Measurements from ENCODE around the gene CD163L1. TPM values are rescaled to one million over a fixed set of nuclear protein-coding genes. Genes with fewer than 3 reads are reported as not detected.

CD163L1 gene
- total and polyA plus RNA-seq, 2 of the 8 experiments (the other 6 are each of a cell fraction or from before 2014, with no cell fraction given): 0.11 to 0.22 TPM

- POLR2A ChIA-PET (ENCODE audit: partially characterized antibody): no interaction called here
- DNase-seq (ENCODE audit: low read depth in 1 of 2, low spot score in 2 of 2) (no peak), FAIRE-seq (no peak)
- no peaks in the 10 kb centered on the region for H3K36me3 ChIP-seq (ENCODE audit: control insufficient read depth in 2 of 4, insufficient read depth in 4 of 4, low read length in 3 of 4)
- H2BK15ac ChIP-seq (ENCODE audit: low read length): no peak overlapping the region
- no peaks in the 10 kb centered on the region for H3K4me1 ChIP-seq (replicated peaks in 1 of 4; ENCODE audit: control insufficient read depth in 3 of 4, insufficient read depth in 4 of 4, low read length in 3 of 4)
- H3K23me2 ChIP-seq (ENCODE audit: low read depth, low read length): no peaks in the 10 kb centered on the region
- H3K4ac ChIP-seq (replicated peaks; ENCODE audit: insufficient read length, low read depth, low read length): no peak overlapping the region
- no peak overlapping the region for H2BK20ac ChIP-seq (ENCODE audit: low read length)
- no peak overlapping the region for H3K4me2 ChIP-seq (ENCODE audit: insufficient read depth in 1 of 2, low read depth in 2 of 2, low read length in 2 of 2)
- H3K27me3 ChIP-seq (replicated peaks in 1 of 4; ENCODE audit: control insufficient read depth in 3 of 4, extremely low read depth in 1 of 4, insufficient read depth in 3 of 4, low read length in 3 of 4): no peaks in the 10 kb centered on the region
- no peak overlapping the region for H3K23ac ChIP-seq (ENCODE audit: insufficient read length)
- no peak overlapping the region for H3K9ac ChIP-seq (replicated peaks in 1 of 4; ENCODE audit: extremely low read depth in 1 of 4, low read depth in 3 of 4, low read length in 3 of 4)
- no peak overlapping the region for H3K27ac ChIP-seq (ENCODE audit: low read depth, low read length)
- no peak overlapping the region for H4K5ac ChIP-seq (ENCODE audit: insufficient read length, low read depth, low read length)
- H2AK5ac ChIP-seq (ENCODE audit: low read depth, low read length): no peak overlapping the region
- no peak overlapping the region for H3K4me3 ChIP-seq (ENCODE audit: extremely low read depth in 1 of 4, insufficient read depth in 2 of 4, low read depth in 3 of 4, low read length in 4 of 4)
- H3K56ac ChIP-seq (replicated peaks; ENCODE audit: insufficient read length, low read depth, low read length): no peak overlapping the region
- H2BK5ac ChIP-seq (ENCODE audit: low read depth, low read length): no peak overlapping the region
- H3K14ac ChIP-seq (ENCODE audit: insufficient read length): no peak overlapping the region
- H4K8ac ChIP-seq (ENCODE audit: extremely low read depth, insufficient read depth, low read length): no peak overlapping the region
- no peaks in the 10 kb centered on the region for H3K9me3 ChIP-seq (ENCODE audit: insufficient read depth in 2 of 2, low read depth in 1 of 2, low read length in 1 of 2)
- 79% methylated on average over 4 of the region's 4 CpGs; no CpG with 5 or more reads in 1 of the 2 experiments for WGBS, 2 experiments (ENCODE audit: extremely low coverage in 1 of 2, insufficient coverage in 1 of 2, insufficient read length in 1 of 2, insufficient replicate concordance in 2 of 2, low coverage in 1 of 2, low lambda C conversion rate in 2 of 2, missing lambda C conversion rate in 1 of 2)
- H4K20me1 ChIP-seq (replicated peaks in 1 of 2; ENCODE audit: control insufficient read depth in 1 of 2, insufficient read depth in 2 of 2, low read length in 2 of 2): no peaks in the 10 kb centered on the region
- CTCF ChIA-PET (ENCODE audit: partially characterized antibody): interaction anchor here (2.0 kb wide), 1 partner anchor 107 kb away, joined by 5 read pairs; no protein-coding TSS in a partner anchor
- H3K18ac ChIP-seq (ENCODE audit: extremely low read depth, low read length): no peak overlapping the region
- H3K79me2 ChIP-seq (ENCODE audit: control insufficient read depth in 1 of 2, insufficient read depth in 2 of 2, low read length in 2 of 2): no peaks in the 10 kb centered on the region
- no peaks in the 10 kb centered on the region for H3K79me1 ChIP-seq (ENCODE audit: low read depth, low read length)
- no peak overlapping the region for H2AFZ ChIP-seq (ENCODE audit: low read length)
- no peak overlapping the region for H2BK120ac ChIP-seq (replicated peaks; ENCODE audit: low read depth, low read length)
- H4K91ac ChIP-seq (replicated peaks; ENCODE audit: insufficient read length, low read length): no peak overlapping the region
- no peak overlapping the region for H2BK12ac ChIP-seq (ENCODE audit: low read depth, low read length)
- no peak for TF ChIP-seq CHD1 (IDR thresholded peaks at IDR 0.05; ENCODE audit: low read depth, low read length)
- no peak for TF ChIP-seq JUND (IDR thresholded peaks at IDR 0.05; ENCODE audit: low read length)
- TF ChIP-seq MAFK (IDR thresholded peaks at IDR 0.05; ENCODE audit: low read depth, low read length): no peak
- no peak for TF ChIP-seq SRF (IDR thresholded peaks at IDR 0.05; ENCODE audit: low read depth, low read length)
- TF ChIP-seq RAD21 (IDR thresholded peaks at IDR 0.05 in 1 of 2, conservative IDR thresholded peaks at IDR 0.05 in 1 of 2; ENCODE audit: low read depth in 2 of 2, low read length in 2 of 2): no peak
- no peak for TF ChIP-seq BACH1 (IDR thresholded peaks at IDR 0.05; ENCODE audit: low read length)
- no peak for TF ChIP-seq SP2 (IDR thresholded peaks at IDR 0.05; ENCODE audit: low read length)
- TF ChIP-seq SIN3A (conservative IDR thresholded peaks at IDR 0.05 in 1 of 2, IDR thresholded peaks at IDR 0.05 in 1 of 2; ENCODE audit: low read depth in 1 of 2, low read length in 2 of 2): no peak
- TF ChIP-seq TEAD4 (IDR thresholded peaks at IDR 0.05; ENCODE audit: low read depth, low read length): no peak
- TF ChIP-seq RXRA (IDR thresholded peaks at IDR 0.05; ENCODE audit: insufficient read depth, low read depth, low read length): no peak
- TF ChIP-seq SUZ12 (IDR thresholded peaks at IDR 0.05; ENCODE audit: low read length): no peak
- TF ChIP-seq E2F6 (IDR thresholded peaks at IDR 0.05): no peak
- no peak for TF ChIP-seq GABPA (IDR thresholded peaks at IDR 0.05; ENCODE audit: borderline replicate concordance, insufficient read depth, low read length)
- TF ChIP-seq NRF1 (IDR thresholded peaks at IDR 0.05; ENCODE audit: low read depth, low read length): no peak
Observed at GRCh38 chr12:7354529-7354928, 89.4 kb downstream of the CD163L1 start.
